Ectodermal cell (in vitro differentiated cells): Measurements from ENCODE around the gene TNNI2.

Experiments
- H3K27ac ChIP-seq: 2 replicates; pipeline ENCODE4 v1.7.0; 2013; ENCODE audit warnings: mild to moderate bottlenecking, low read depth, low read length; ENCODE audit not compliant: insufficient read depth, poor library complexity, severe bottlenecking
- H3K27me3 ChIP-seq: 2 replicates; pipeline ENCODE4 v1.7.0; 2013; ENCODE audit warnings: mild to moderate bottlenecking, low read length; ENCODE audit not compliant: insufficient read depth, control insufficient read depth, poor library complexity, severe bottlenecking
- H3K36me3 ChIP-seq: one replicate; pipeline ENCODE4 v1.7.0; 2013; ENCODE audit warnings: low read length; ENCODE audit not compliant: control insufficient read depth, insufficient read depth
- H3K4me1 ChIP-seq: one replicate; pipeline ENCODE4 v1.7.0; 2013; ENCODE audit warnings: low read length; ENCODE audit not compliant: control insufficient read depth, insufficient read depth
- H3K4me3 ChIP-seq: 2 replicates; pipeline ENCODE4 v1.7.0; 2013; ENCODE audit warnings: low read depth, low read length, control low read depth; ENCODE audit not compliant: insufficient read depth
- H3K9me3 ChIP-seq: 2 replicates; pipeline ENCODE4 v1.7.0; 2013; ENCODE audit warnings: mild to moderate bottlenecking, low read length, moderate library complexity; ENCODE audit not compliant: control insufficient read depth
- WGBS, 2 experiments: methylation state at CpG; one replicate each; pipeline ENCODE4 v1.1.7; 2013; ENCODE audit warnings: missing lambda C conversion rate in 2 of 2; 5-methylcytosine and 5-hydroxymethylcytosine counted together

Gene TNNI2

DNA sequence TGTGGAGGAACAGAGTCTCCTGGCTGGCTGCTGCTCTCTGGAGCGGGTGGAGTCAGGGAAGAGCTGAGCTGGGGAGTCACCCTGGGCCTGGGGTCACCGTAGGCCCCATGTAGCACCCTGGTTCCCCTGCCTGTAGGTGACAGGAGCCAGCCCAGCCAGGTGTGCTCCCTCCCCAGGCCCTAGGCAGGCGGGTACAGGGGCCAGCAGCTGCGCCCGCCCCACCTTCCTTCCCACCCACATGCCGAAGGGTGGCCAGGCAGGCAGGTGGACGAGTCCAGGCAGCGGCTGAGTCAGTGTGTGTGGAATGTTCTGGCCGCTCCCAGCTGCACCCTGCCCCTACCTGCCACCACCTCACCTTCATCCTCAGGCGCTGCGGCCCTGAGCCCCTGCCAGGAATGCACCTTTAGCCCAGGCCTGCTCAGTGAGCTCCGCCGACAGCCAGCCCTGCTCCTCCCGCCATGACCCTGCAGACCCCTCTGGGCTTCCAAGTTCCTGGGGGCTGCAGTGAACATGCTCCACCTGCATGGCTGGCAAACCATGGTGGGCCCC is 4.6 kb upstream of the TNNI2 start:
- no peaks in the 10 kb centered on the region for H3K36me3 ChIP-seq
- no peak overlapping the region for H3K4me3 ChIP-seq
- H3K4me1 ChIP-seq = no peaks in the 10 kb centered on the region
- H3K9me3 ChIP-seq = no peaks in the 10 kb centered on the region
- H3K27ac ChIP-seq = no peak overlapping the region
- H3K27me3 ChIP-seq = peaks cover 14% of the 10 kb centered on the region
- 87 to 92% methylated on average over 14 of the region's 14 CpGs for WGBS, 2 experiments

GRCh38 chr11:1834779-1835670 is 3.8 kb upstream of the TNNI2 start, which contains the start of gene SYT8:
TSS of gene SYT8 (plus strand) at chr11:1834990. CDS start at chr11:1835106, 116 bp downstream.
- Histone ChIP-seq H3K4me3 (no peak within 1 kb of the TSS), H3K27ac (no peak within 1 kb of the TSS), H3K4me1 (no peaks in the 10 kb centered on the region), H3K9me3 (no peaks in the 10 kb centered on the region), H3K36me3 (no peaks in the 10 kb centered on the region), H3K27me3 (peaks cover 14% of the 10 kb centered on the region)
- 93 to 95% methylated on average over 26 of the region's 26 CpGs for WGBS, 2 experiments

GRCh38 chr11:1835671-1836010 is 3.1 kb upstream of the TNNI2 start:
- Histone ChIP-seq H3K36me3 (no peaks in the 10 kb centered on the region), H3K27ac (no peak overlapping the region), H3K9me3 (no peaks in the 10 kb centered on the region), H3K4me1 (no peaks in the 10 kb centered on the region), H3K4me3 (no peak overlapping the region), H3K27me3 (peaks cover 14% of the 10 kb centered on the region)
- 92% methylated on average over 12 of the region's 12 CpGs for WGBS, 2 experiments

GRCh38 chr11:1836011-1836945 is 2.5 kb upstream of the TNNI2 start:
- no peaks in the 10 kb centered on the region for H3K4me1 ChIP-seq
- H3K4me3 ChIP-seq = no peak overlapping the region
- WGBS, 2 experiments = 93 to 94% methylated on average over 43 of the region's 43 CpGs
- H3K27ac ChIP-seq = no peak overlapping the region
- H3K27me3 ChIP-seq = peaks cover 14% of the 10 kb centered on the region
- no peaks in the 10 kb centered on the region for H3K9me3 ChIP-seq
- no peaks in the 10 kb centered on the region for H3K36me3 ChIP-seq

GRCh38 chr11:1837171-1838076 is 1.4 kb upstream of the TNNI2 start:
- H3K27me3 ChIP-seq = peaks cover 11% of the 10 kb centered on the region
- no peak overlapping the region for H3K4me3 ChIP-seq
- no peaks in the 10 kb centered on the region for H3K36me3 ChIP-seq
- no peaks in the 10 kb centered on the region for H3K4me1 ChIP-seq
- no peak overlapping the region for H3K27ac ChIP-seq
- no peaks in the 10 kb centered on the region for H3K9me3 ChIP-seq
- 65 to 66% methylated on average over 38 of the region's 38 CpGs for WGBS, 2 experiments

- 86% methylated on average over 17 of the region's 17 CpGs for WGBS, 2 experiments
- no peaks in the 10 kb centered on the region for H3K4me1 ChIP-seq
- H3K36me3 ChIP-seq = no peaks in the 10 kb centered on the region
- H3K27me3 ChIP-seq = peaks cover 5% of the 10 kb centered on the region
- no peaks in the 10 kb centered on the region for H3K9me3 ChIP-seq
- no peak overlapping the region for H3K4me3 ChIP-seq
- no peak overlapping the region for H3K27ac ChIP-seq
Measured at GRCh38 chr11:1838077-1838425, 730 bp upstream of the TNNI2 start.

GRCh38 chr11:1839204-1839923 is 583 bp downstream of the TNNI2 start:
- 86 to 91% methylated on average over 11 to 12 of the region's 12 CpGs for WGBS, 2 experiments
- Histone ChIP-seq H3K4me1 (no peaks in the 10 kb centered on the region), H3K27me3 (no peaks in the 10 kb centered on the region), H3K36me3 (no peaks in the 10 kb centered on the region), H3K4me3 (no peak overlapping the region), H3K9me3 (no peaks in the 10 kb centered on the region), H3K27ac (no peak overlapping the region)

DNA sequence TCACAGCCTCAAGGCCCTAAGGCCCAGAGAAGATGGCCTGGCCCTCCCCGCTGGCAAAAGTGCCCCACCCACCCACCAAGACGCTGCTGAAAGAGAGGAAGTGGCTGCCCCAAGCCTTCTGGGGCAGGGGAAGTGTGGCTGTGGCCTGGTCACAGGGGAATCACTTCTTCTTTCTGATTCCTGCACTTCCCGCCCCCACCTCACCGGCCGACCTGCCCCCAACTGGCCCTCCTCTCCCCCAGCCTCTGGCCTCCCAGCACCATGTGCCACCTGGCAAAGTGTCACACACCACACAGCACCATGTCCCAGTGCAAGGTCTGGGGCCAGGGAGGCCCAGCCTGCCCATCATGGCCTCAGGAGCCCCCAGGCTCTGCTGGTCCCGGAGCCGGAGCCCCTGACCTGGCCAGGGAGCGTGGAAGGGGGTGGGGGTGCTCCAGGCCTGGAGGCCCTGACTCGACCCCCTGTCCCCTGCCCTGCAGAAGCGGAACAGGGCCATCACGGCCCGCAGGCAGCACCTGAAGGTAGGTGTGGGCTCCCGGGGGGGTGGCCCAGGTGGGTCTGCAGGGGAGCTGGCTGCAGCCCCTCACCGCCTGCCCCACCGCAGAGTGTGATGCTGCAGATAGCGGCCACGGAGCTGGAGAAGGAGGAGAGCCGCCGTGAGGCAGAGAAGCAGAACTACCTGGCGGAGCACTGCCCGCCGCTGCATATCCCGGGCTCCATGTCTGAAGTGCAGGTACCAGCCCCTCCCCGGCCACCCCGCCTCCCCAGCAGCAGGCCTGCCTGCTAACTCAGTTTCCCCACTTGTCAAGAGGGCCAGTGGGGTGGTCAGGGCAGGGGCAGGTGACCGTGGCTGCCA is 1.4 kb downstream of the TNNI2 start:
- Histone ChIP-seq H3K4me3 (no peak overlapping the region), H3K27me3 (no peaks in the 10 kb centered on the region), H3K36me3 (no peaks in the 10 kb centered on the region), H3K4me1 (no peaks in the 10 kb centered on the region), H3K27ac (no peak overlapping the region), H3K9me3 (no peaks in the 10 kb centered on the region)
- WGBS, 2 experiments = 90 to 93% methylated on average over 26 of the region's 26 CpGs
